ENCODE measurements around the gene SYT13. TPM values are rescaled to one million over a fixed set of nuclear protein-coding genes. Genes with fewer than 3 reads are reported as not detected.

The SYT13 gene
- total RNA-seq, 1 donor from 2014 or later = 17.4 TPM

- Mint-ChIP-seq H3K27me3 (no peaks in the 10 kb centered on the region), H3K36me3 (peaks cover 15% of the 10 kb centered on the region)
Measured at GRCh38 chr11:45216901-45217300, 69.2 kb downstream of the SYT13 start.

GRCh38 chr11:45216031-45216430 is 70.1 kb downstream of the SYT13 start:
- TF ChIP-seq CTCF (conservative IDR thresholded peaks at IDR 0.05) = no peak
- peaks cover 12% of the 10 kb centered on the region for H3K36me3 Mint-ChIP-seq
- H3K27me3 Mint-ChIP-seq = no peaks in the 10 kb centered on the region
- no peaks in the 10 kb centered on the region for H3K9me3 Mint-ChIP-seq
- no peak for DNase-seq (ENCODE audit: extremely low spot score, unreplicated experiment)
- peaks cover 16% of the 10 kb centered on the region for H3K4me1 Mint-ChIP-seq (ENCODE audit: unreplicated experiment)
- no peak overlapping the region for H3K4me3 Mint-ChIP-seq
- no peak overlapping the region for H3K27ac Mint-ChIP-seq

More at GRCh38 chr11:45216901-45217300, 69.2 kb downstream of the SYT13 start:
- Mint-ChIP-seq H3K4me1 (ENCODE audit: unreplicated experiment) (peaks cover 11% of the 10 kb centered on the region), H3K27ac (no peak overlapping the region), H3K4me3 (no peak overlapping the region), H3K9me3 (no peaks in the 10 kb centered on the region)
- no peak for DNase-seq (ENCODE audit: extremely low spot score, unreplicated experiment)
- TF ChIP-seq CTCF (conservative IDR thresholded peaks at IDR 0.05) = no peak

GRCh38 chr11:45215098-45215865 is 70.9 kb downstream of the SYT13 start:
- no peak overlapping the region for H3K4me3 Mint-ChIP-seq
- H3K4me1 Mint-ChIP-seq (ENCODE audit: unreplicated experiment) = peaks cover 19% of the 10 kb centered on the region
- no peaks in the 10 kb centered on the region for H3K27me3 Mint-ChIP-seq
- DNase-seq (ENCODE audit: extremely low spot score, unreplicated experiment) = no peak
- no peak for TF ChIP-seq CTCF (conservative IDR thresholded peaks at IDR 0.05)
- H3K27ac Mint-ChIP-seq = no peak overlapping the region
- no peaks in the 10 kb centered on the region for H3K9me3 Mint-ChIP-seq
- H3K36me3 Mint-ChIP-seq = peaks cover 10% of the 10 kb centered on the region

GRCh38 chr11:45213717-45214116 is 72.4 kb downstream of the SYT13 start:
- Mint-ChIP-seq H3K36me3 (peaks cover 12% of the 10 kb centered on the region), H3K4me3 (no peak overlapping the region), H3K9me3 (no peaks in the 10 kb centered on the region), H3K27me3 (no peaks in the 10 kb centered on the region), H3K4me1 (ENCODE audit: unreplicated experiment) (peaks cover 30% of the 10 kb centered on the region), H3K27ac (no peak overlapping the region)
- DNase-seq (ENCODE audit: extremely low spot score, unreplicated experiment) = no peak
- no peak for TF ChIP-seq CTCF (conservative IDR thresholded peaks at IDR 0.05)

- H3K9me3 Mint-ChIP-seq = no peaks in the 10 kb centered on the region
- no peak for TF ChIP-seq CTCF (conservative IDR thresholded peaks at IDR 0.05)
- H3K4me1 Mint-ChIP-seq (ENCODE audit: unreplicated experiment) = peaks cover 30% of the 10 kb centered on the region
Measured at GRCh38 chr11:45213316-45213665, 72.8 kb downstream of the SYT13 start.

More at GRCh38 chr11:45213316-45213665, 72.8 kb downstream of the SYT13 start:
- H3K36me3 Mint-ChIP-seq = peaks cover 12% of the 10 kb centered on the region
- DNase-seq (ENCODE audit: extremely low spot score, unreplicated experiment) = no peak
- H3K27me3 Mint-ChIP-seq = no peaks in the 10 kb centered on the region
- no peak overlapping the region for H3K4me3 Mint-ChIP-seq
- no peak overlapping the region for H3K27ac Mint-ChIP-seq
